HepG2 (cell line): ENCODE results near the gene RPL41. TPM values are rescaled to one million over a fixed set of nuclear protein-coding genes. Genes with fewer than 3 reads are reported as not detected.

Experiments
- MTA1 ChIP-seq: sonication (generic); formaldehyde crosslinking; IDR thresholded peaks from 2 replicates; pipeline ENCODE4 v1.4.0; 2020; ENCODE audit warnings: missing genetic modification reagents, mild to moderate bottlenecking, borderline replicate concordance
- NCOA5 ChIP-seq: sonication (generic); formaldehyde crosslinking; IDR thresholded peaks from 2 replicates; pipeline ENCODE4 v1.4.0; 2020; ENCODE audit warnings: missing genetic modification reagents
- NFE2L1 ChIP-seq: sonication (generic); formaldehyde crosslinking; IDR thresholded peaks from 2 replicates; pipeline ENCODE4 v1.4.0; 2020; ENCODE audit warnings: missing genetic modification reagents, mild to moderate bottlenecking, borderline replicate concordance
- NFKBIZ ChIP-seq: IDR thresholded peaks from 2 replicates; pipeline ENCODE4 v1.6.1; 2018; ENCODE audit warnings: missing genetic modification reagents, missing compliant biosample characterization
- PHB2 ChIP-seq: fragments of 450-650 bp; IDR thresholded peaks from 2 replicates; pipeline ENCODE4 v1.6.1; 2018; ENCODE audit not compliant: partially characterized antibody
- PRMT3 ChIP-seq: sonication (generic); formaldehyde crosslinking; IDR thresholded peaks from 2 replicates; pipeline ENCODE4 v1.8.1; 2022; ENCODE audit warnings: low read depth, mild to moderate bottlenecking, moderate library complexity, missing genetic modification reagents, borderline replicate concordance
- RFX3 ChIP-seq: IDR thresholded peaks from 2 replicates; pipeline ENCODE4 v1.6.1; 2016; ENCODE audit warnings: missing biosample characterization, missing genetic modification reagents
- RFX5 ChIP-seq: IDR thresholded peaks from 2 replicates; pipeline ENCODE4 v1.6.1; 2011; ENCODE audit warnings: low read depth, low read length, improper control_type of control experiment
- SP5 ChIP-seq: IDR thresholded peaks from 2 replicates; pipeline ENCODE4 v1.6.1; 2016; ENCODE audit warnings: low read depth, borderline replicate concordance
- SRSF1 ChIP-seq: fragments of 200-400 bp; formaldehyde crosslinking; optimal IDR thresholded peaks from 2 replicates; pipeline ENCODE3; 2017; ENCODE audit warnings: mild to moderate bottlenecking, low read depth, low read length, moderate library complexity
- U2AF2 ChIP-seq: fragments of 200-400 bp; formaldehyde crosslinking; IDR thresholded peaks from 2 replicates; pipeline ENCODE4 v1.6.1; 2017; ENCODE audit warnings: low read depth, mild to moderate bottlenecking, low read length
- WIZ ChIP-seq: sonication (generic); formaldehyde crosslinking; IDR thresholded peaks from 2 replicates; pipeline ENCODE4 v1.5.1; 2020; ENCODE audit warnings: mild to moderate bottlenecking, missing genetic modification reagents
- ZFY ChIP-seq: sonication (generic); formaldehyde crosslinking; IDR thresholded peaks from 2 replicates; pipeline ENCODE4 v1.4.0; 2020; ENCODE audit warnings: missing genetic modification reagents
- ZNF326 ChIP-seq: sonication (generic); formaldehyde crosslinking; IDR thresholded peaks from 2 replicates; pipeline ENCODE4 v1.4.0; 2020; ENCODE audit warnings: missing genetic modification reagents, borderline replicate concordance
- ZNF510 ChIP-seq: sonication (generic); formaldehyde crosslinking; IDR thresholded peaks from 2 replicates; pipeline ENCODE4 v1.4.0; 2020; ENCODE audit warnings: low read depth, mild to moderate bottlenecking, missing genetic modification reagents
- ZNF543 ChIP-seq: sonication (generic); formaldehyde crosslinking; IDR thresholded peaks from 2 replicates; pipeline ENCODE4 v1.4.0; 2020; ENCODE audit warnings: mild to moderate bottlenecking, missing genetic modification reagents
- ZNF616 ChIP-seq: sonication (generic); formaldehyde crosslinking; IDR thresholded peaks from 2 replicates; pipeline ENCODE4 v1.5.0; 2020; ENCODE audit warnings: low read depth, mild to moderate bottlenecking, missing genetic modification reagents
- ZNF724P ChIP-seq: sonication (generic); formaldehyde crosslinking; IDR thresholded peaks from 2 replicates; pipeline ENCODE4 v1.8.0; 2022; ENCODE audit warnings: missing genetic modification reagents, borderline replicate concordance
- polyA plus RNA-seq, 8 experiments: library from polyadenylated mRNA; depleted of rRNA in 3 of 8; stranded (reverse) in 7 of 8; unstranded in 1 of 8; fragments of >200 nt; fragmentation: Illumina TruSeq in 4 of 8; extraction: Trizol in 4 of 8; gene quantifications; 2 replicates each; pipeline versions ENCODE4 v1.2.1 to v1.2.3, GENCODE V29; 2011 to 2016; ENCODE audit warnings: low read depth in 4 of 8, missing spikeins in 1 of 8, mixed read lengths in 1 of 8; ENCODE audit not compliant: insufficient read depth in 1 of 8
- total RNA-seq, 5 experiments: library from RNA; depleted of rRNA; stranded (reverse); fragments of >200 nt; fragmentation: Illumina TruSeq; extraction: Trizol; gene quantifications; 2 replicates each; pipeline ENCODE4 v1.2.3, GENCODE V29; 2016; ENCODE audit warnings: low read depth in 1 of 5
- TF ChIP-seq, protein P1 (sequence below): sonication (generic); formaldehyde crosslinking; IDR thresholded peaks from 2 replicates; pipeline ENCODE4 v1.4.0; 2020; ENCODE audit warnings: mild to moderate bottlenecking, low read depth, missing genetic modification reagents
- TF ChIP-seq, protein P2 (sequence below): sonication (generic); formaldehyde crosslinking; IDR thresholded peaks from 2 replicates; pipeline ENCODE4 v1.4.0; 2020; ENCODE audit warnings: missing genetic modification reagents
- TF ChIP-seq, protein P3 (sequence below): sonication (generic); formaldehyde crosslinking; IDR thresholded peaks from 2 replicates; pipeline ENCODE4 v1.8.0; 2022; ENCODE audit warnings: low read depth, missing genetic modification reagents
- TF ChIP-seq, protein P4 (sequence below): sonication (generic); formaldehyde crosslinking; IDR thresholded peaks from 2 replicates; pipeline ENCODE4 v1.5.0; 2020; ENCODE audit warnings: missing genetic modification reagents, mild to moderate bottlenecking, borderline replicate concordance

Gene RPL41
- total and polyA plus RNA-seq, 2 of the 13 experiments (the other 11 are each of a cell fraction or from before 2014, with no cell fraction given), result 4,012 to 7,670 TPM

DNA sequence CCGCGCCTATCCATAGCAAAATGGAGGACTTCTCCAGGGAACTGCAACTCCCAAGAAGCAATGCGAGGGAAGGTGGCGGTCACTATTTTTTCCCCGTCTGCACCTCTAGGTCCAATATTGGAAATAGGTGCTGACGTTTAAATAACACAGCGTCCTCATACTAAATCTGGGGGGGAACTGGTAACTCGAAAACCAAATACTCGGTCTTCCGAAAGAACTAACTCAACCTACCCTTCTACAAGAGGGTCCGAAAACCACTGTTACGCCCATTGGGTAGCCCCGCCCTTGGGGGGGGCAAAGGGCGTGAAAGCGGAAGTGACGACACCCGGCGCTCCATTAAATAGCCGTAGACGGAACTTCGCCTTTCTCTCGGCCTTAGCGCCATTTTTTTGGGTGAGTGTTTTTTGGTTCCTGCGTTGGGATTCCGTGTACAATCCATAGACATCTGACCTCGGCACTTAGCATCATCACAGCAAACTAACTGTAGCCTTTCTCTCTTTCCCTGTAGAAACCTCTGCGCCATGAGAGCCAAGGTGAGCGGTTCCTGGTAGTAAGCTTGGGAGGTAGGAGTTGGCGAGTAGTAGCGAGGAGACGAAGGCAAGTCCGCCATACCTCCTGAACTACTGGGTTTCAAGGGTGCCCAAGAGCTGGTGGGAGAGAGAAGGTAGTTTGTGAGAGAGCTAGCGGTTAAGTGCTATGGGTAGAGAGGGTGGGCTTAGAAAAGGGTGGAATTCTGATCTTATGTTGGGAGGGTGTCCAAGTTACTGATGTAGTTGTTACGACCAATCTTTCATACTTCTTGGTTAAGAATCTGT is at the start of gene RPL41 (continued):
- TF ChIP-seq PRMT3 (CRISPR knock-in tag), result peak; percentile 3; the same call in 1 of the 2 replicates
- no peak for TF ChIP-seq PHB2
- TF ChIP-seq ZNF724P (CRISPR knock-in tag), result no peak
- TF ChIP-seq NFE2L1, result no peak
- peak; percentile 96 for TF ChIP-seq ZNF510
- peak; percentile 44; the same call in 1 of the 2 replicates for TF ChIP-seq SP5
- TF ChIP-seq, protein P1, sequence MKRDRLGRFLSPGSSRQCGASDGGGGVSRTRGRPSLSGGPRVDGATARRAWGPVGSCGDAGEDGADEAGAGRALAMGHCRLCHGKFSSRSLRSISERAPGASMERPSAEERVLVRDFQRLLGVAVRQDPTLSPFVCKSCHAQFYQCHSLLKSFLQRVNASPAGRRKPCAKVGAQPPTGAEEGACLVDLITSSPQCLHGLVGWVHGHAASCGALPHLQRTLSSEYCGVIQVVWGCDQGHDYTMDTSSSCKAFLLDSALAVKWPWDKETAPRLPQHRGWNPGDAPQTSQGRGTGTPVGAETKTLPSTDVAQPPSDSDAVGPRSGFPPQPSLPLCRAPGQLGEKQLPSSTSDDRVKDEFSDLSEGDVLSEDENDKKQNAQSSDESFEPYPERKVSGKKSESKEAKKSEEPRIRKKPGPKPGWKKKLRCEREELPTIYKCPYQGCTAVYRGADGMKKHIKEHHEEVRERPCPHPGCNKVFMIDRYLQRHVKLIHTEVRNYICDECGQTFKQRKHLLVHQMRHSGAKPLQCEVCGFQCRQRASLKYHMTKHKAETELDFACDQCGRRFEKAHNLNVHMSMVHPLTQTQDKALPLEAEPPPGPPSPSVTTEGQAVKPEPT (CRISPR knock-in tag), result peak; percentile 62; the same call in 1 of the 2 replicates
- TF ChIP-seq, protein P2, sequence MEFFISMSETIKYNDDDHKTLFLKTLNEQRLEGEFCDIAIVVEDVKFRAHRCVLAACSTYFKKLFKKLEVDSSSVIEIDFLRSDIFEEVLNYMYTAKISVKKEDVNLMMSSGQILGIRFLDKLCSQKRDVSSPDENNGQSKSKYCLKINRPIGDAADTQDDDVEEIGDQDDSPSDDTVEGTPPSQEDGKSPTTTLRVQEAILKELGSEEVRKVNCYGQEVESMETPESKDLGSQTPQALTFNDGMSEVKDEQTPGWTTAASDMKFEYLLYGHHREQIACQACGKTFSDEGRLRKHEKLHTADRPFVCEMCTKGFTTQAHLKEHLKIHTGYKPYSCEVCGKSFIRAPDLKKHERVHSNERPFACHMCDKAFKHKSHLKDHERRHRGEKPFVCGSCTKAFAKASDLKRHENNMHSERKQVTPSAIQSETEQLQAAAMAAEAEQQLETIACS, result no peak
- TF ChIP-seq SRSF1, result no peak
- no peak for TF ChIP-seq ZNF326 (CRISPR knock-in tag)
- TF ChIP-seq ZFY (CRISPR knock-in tag), result peak; percentile 80
- TF ChIP-seq, protein P3, sequence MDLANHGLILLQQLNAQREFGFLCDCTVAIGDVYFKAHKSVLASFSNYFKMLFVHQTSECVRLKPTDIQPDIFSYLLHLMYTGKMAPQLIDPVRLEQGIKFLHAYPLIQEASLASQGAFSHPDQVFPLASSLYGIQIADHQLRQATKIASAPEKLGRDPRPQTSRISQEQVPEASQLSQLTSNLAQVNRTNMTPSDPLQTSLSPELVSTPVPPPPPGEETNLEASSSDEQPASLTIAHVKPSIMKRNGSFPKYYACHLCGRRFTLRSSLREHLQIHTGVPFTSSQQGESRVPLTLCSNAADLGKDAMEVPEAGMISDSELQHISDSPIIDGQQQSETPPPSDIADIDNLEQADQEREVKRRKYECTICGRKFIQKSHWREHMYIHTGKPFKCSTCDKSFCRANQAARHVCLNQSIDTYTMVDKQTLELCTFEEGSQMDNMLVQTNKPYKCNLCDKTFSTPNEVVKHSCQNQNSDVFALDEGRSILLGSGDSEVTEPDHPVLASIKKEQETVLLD (CRISPR knock-in tag), result no peak
- TF ChIP-seq WIZ, result no peak
- 0 out of 2 replicates have a peak, but pooled peaks have one; percentile 44 for TF ChIP-seq MTA1
- no peak for TF ChIP-seq RFX3 (CRISPR knock-in tag)
- TF ChIP-seq NCOA5 (CRISPR knock-in tag), result no peak
- TF ChIP-seq, protein P4, sequence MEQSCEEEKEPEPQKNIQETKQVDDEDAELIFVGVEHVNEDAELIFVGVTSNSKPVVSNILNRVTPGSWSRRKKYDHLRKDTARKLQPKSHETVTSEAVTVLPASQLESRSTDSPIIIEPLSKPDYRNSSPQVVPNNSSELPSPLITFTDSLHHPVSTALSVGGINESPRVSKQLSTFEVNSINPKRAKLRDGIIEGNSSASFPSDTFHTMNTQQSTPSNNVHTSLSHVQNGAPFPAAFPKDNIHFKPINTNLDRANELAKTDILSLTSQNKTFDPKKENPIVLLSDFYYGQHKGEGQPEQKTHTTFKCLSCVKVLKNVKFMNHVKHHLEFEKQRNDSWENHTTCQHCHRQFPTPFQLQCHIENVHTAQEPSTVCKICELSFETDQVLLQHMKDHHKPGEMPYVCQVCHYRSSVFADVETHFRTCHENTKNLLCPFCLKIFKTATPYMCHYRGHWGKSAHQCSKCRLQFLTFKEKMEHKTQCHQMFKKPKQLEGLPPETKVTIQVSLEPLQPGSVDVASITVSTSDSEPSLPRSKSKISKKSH, result no peak
- 0 out of 2 replicates have a peak, but pooled peaks have one; percentile 35 for TF ChIP-seq RFX5
- TF ChIP-seq ZNF616, result 0 out of 2 replicates have a peak, but pooled peaks have one; percentile 36
- TF ChIP-seq NFKBIZ, result 0 out of 2 replicates have a peak, but pooled peaks have one; percentile 77
- no peak for TF ChIP-seq U2AF2
- TF ChIP-seq ZNF543 (CRISPR knock-in tag), result peak; percentile 78
